Colon (tissue), 2 donors: ENCODE measurements around the gene TSTD1.
"Not testable (repeated sequence)": the region's sequence is repeated elsewhere in the genome, so short reads cannot be mapped to it uniquely, and the experiment has no call there.

Experiments used
- FAIRE-seq: peaks from 2 replicates; lab custom pipeline; 2012; peaks lifted over from hg19 to GRCh38; lab: Jason Lieb, UNC
- donor health status: control.
- donor health status: control.

TSTD1 gene

GRCh38 chr1:161008869-161009510 lies 29.8 kb downstream of the TSTD1 start:
- FAIRE-seq: no peak

GRCh38 chr1:161007369-161007768 lies 31.4 kb downstream of the TSTD1 start:
- FAIRE-seq: no peak

DNA sequence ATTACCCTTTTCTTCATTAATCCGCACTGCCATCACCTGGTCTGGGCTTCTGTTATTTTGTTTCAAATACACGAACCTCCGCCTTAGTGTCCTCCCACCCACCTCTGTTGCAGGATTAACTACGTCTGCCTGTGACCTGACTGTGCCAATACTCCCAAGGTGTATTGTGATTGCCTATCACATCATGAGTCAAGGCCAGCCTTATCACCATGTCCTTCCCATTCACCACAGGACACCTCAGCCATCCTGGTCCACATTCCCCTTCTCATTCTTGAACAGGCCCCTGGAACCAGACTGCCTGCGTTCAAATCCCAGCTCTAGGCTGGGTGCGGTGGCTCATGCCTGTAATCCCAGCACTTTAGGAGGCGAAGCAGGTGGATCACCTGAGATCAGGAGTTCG lies 32.2 kb downstream of the TSTD1 start:
- no peak for FAIRE-seq

DNA sequence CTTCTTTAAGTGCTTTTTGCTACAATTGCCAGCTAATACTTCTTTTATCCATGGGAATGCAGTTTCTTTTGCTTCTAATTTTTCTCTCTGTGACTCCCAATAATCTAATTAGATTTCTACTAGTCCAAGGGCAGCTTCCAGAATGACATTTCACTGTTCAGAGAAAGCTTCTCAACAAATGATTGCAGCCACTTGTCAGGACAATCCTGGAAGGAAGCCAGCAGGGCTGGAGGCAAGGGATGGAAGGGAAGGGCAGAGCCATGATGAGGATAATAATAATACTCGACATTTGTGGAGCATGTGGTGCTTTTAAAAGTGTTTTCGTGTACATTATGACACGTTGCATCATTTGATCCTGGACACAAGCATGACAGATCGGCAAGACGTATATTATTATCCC lies 37.2 kb downstream of the TSTD1 start:
- FAIRE-seq: no peak

DNA sequence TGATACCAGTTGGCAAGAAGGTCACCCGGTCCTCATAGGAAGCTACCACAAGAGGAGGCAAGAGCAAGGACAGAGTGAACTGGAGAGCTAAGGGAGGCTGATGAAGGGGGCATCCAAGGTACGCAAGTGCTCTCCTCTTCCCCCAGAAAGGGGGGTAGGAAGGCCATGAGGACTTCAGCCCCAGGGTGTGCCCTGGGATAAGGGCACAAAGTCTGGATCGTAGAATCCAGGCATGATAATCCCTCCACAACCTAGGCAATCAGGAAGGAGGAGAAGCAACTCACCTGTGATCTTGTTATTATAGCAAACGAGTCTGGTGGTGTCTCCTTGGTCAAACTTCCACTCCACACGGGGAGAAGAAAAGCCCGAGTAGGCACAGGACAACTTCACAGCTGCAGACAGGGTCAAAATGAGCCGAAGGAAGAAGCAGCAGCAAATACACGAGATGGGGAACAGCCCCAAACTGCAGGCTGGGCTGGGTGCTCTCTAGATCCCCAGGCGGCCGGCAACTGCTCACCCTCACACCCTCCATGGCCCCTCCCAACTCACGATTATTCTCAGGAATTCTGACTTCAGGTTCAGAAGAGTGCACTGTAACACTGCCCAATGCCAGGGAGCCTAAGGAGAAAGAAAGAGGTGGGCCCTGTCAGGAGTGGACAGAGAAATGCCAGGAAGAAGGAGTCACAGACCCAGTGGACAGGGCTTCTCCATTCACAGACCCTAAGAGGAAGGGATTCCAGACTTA lies 37.9 kb downstream of the TSTD1 start:
- no peak for FAIRE-seq

DNA sequence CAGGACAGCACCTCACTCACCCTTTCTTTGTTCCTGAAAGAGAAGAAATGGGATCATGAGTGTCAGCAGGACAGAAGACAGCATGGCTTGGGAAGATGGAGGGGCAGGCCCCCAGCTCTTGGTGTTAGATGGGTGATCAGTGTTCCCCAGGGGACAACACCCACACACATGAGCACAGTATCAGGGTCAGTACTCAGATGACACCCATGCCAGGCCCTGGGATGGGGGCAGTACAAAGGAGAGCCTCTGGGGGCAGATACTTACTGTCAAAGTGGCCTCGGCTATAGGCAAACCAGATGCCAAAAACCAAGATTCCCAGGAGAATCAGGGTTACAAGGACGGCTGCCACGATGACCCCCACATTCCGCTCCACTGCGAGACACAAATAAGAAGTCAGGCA lies 39.4 kb downstream of the TSTD1 start:
- FAIRE-seq: no peak

DNA sequence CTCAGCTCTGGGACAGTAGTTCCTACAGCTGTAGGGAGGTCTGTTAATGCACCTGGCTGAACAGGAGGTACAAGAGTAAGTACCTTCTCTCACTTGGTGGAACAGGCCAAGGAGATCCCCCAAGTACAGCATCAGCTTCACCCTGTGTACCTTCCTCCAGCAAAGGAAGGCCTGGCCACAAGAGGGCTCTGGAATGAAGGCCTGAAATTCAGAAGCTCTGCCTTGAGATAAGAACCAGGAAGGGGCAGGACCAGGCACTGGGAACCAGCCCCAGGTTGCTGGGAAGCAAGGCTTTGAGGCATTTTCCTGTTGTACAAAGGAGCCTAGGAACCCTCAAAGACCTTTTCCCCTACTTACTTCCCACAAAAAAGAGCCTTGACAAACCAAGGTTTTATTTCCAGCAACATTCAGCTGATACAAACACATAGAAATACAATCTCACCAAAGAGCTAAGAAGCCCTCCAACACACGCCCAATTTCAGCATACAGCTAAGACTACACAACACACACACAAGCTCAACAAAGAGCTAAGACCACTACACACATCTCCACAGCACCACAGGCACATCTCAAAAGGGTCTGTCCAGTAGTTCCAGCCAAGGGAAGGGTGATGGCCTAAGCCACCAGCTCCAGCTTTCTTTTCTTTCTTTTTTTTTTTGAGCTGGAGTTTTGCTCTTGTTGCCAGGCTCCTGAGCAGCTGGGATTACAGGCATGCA lies 41.3 kb downstream of the TSTD1 start:
- no peak for FAIRE-seq

GRCh38 chr1:160996178-160996577 lies 42.6 kb downstream of the TSTD1 start:
- FAIRE-seq: no peak

GRCh38 chr1:160993544-160994193 lies 45.1 kb downstream of the TSTD1 start:
- FAIRE-seq: no peak

DNA sequence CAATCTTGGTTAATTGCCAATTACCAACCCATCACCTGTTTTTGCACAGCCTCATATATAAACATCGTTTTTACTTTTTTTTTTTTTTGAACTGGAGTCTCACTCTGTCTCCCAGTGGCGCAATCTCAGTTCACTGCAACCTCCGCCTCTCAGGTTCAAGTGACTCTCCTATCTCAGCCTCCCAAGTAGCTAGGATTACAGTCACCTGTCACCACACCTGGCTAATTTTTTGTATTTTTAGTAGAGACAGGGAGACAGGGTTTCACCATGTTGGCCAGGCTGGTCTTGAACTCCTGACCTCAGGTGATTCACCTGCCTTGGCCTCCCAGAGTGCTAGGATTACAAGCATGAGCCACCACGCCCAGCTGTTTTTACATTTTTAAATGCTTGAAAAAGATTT lies 46.7 kb downstream of the TSTD1 start:
- not testable (repeated sequence) for FAIRE-seq
